Cerebellar nuclear complex (tissue), 1 donor: ENCODE data around the gene SF3B1.
"Not testable (repeated sequence)": the region's sequence is repeated elsewhere in the genome, so short reads cannot be mapped to it uniquely, and the experiment has no call there.

ENCODE experiments used
- DNase-seq, 2 experiments: peaks; one replicate each; lab custom pipeline; 2025; lab: John Stamatoyannopoulos, UW

Gene SF3B1

DNA sequence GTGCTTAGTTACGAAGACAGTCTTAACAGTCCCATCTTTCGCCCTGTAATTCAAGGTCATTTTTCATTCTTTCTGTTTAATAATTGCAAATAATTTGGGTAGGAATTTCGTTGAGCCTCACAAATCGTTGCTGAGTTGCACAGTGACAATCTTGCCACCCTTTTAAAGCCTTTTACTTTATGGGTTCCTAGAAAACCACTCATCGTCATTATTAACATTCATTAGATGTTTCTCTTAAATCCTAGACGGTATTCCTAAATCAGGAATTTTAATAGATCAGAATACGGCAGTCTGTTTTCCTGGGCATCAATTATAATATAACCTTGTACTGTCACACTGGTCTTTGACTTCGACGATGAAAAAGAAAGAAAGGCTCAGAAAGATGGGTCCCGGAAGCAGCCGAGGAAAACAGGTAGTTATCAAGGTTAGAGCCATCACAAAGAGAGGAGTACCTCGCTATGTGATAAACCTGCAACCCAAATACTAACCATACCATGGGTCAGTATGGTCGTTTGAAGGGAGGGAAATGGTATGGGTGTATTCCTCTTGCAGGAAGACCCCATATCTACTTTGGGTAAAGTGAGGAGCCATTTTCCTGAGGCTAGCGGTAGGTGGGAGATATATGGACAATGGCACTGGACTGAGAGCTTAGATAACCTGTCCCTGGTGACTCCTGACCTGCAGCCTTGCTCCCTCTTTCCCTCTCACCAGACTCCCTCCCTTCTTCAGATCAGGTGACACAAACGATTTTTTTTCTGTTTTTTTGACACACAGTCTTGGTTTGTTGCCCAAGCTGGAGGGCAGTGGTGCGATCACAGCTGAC, 981 bp upstream of the SF3B1 start:
- no peak for DNase-seq

DNA sequence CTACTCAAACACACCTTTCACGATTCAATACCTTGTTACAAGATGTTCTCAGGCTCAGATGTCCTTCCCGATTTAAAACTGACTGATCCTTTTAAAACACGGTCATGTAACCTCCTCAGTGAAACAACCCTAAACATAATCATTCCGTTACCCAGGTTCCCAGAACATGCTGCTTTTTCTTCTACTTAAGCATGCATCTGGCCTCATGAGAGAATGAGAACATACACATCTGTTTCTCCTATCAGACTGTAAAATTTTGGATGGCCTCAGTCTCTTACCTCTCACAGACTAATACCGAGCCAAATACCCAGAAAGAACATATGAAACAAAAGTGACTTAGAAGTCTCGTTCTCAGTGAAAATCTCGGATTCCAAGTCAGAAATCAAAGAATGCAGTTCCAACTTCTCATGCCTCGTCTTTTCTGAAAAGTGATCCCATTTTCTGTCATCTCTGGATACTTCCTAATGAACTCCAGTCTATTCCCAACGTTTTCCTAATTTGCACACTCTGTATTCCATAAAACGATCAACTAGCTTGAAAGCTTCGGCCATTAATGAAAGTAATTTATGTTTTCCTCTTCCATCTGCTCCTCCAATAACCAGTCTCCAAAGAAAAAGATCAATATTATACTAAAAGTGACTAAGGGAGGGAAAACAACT, 919 bp downstream of the SF3B1 start:
- DNase-seq, result no peak

DNA sequence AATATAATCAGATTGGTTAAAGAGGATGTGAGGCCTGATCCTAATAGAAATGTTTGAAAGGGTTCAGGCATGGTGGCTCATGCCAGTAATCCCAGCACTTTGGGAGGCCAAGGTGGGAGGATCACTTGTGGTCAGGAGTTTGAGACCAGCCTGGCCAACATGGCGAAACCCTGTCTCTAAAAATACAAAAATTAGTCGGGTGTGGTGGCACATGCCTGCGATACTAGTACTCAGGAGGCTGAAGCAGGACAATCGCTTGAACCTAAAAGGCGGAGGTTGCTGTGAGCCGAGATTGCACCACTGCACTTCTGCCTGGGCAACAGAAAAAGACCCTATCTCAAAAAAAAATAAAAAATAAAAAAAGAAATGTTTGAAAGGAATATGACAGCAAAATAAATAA, 2.3 kb downstream of the SF3B1 start:
- not testable (repeated sequence) for DNase-seq

DNA sequence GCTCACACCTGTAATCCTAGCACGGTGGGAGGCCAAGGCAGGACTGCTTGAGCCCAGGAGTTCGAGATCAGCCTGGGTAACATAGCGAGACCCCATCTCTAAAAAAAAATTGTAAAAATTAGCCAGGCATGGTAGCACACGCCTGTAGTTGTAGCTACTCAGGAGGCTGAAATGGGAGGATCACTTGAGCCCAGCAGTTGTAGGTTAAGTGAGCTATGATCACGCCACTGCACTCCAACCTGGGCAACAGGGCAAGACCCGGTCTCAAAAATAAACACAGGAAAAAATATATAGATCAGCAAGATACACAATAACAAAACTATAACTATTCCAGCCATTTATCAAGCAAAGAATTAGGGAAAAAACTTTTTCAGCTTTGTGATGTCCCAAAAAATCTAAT, 3.0 kb downstream of the SF3B1 start:
- DNase-seq, result no peak

DNA sequence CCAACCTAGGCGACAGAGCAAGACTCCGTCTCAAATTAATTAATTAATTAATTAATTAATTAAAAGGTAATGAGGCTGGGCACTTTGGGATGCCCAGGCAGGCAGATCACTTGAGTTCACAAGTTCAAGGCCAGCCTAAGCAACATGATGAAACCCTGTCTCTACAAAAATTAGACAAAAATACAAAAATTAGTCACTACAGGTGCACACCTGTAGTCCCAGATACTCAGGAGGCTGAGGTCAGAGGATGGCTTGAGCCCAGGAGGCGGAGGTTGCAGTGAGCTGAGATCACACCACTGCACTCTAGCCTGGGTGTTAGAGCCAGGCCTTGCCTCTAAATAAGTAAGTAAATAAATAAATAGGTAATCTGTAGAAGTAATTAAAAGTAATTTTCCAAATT, 6.8 kb downstream of the SF3B1 start:
- DNase-seq, result no peak

DNA sequence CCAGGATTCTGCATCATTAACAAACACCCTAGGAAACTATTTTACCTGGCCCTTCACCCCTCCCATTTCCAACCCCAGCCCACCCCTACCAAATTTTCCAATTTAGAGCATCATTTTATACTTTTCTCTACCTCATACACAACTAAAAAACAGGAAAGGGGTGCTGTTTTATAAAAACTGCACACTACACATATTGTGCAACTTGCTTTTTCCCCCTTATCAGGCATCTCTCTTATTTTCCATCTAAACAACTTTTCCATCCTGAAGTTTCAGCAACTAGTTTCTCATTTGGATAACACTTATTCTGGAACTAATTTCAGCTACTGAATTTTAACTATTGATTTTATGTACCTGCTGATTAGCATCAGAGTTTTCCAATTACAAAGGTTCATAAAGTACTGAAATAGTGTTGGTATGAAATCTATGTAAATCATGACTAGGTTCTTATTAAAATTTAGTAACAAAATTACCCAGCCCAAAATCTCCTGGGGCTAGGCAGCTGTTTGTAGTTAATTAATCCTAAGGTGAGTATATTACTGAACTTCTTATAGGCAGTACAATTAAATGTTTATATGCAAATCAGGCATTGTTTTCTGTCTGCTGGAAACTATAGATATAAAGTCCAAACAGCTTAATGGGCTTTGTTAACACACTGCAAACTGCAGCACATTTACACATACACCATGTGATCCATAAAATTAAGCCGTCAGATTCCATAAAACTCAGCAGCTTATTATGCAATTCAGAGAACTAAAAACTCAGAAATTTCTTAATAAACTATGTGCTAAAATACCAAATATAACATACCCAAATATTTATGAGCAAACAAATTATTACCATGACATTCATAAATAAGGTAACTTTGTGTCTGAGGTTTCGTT, 7.9 kb downstream of the SF3B1 start:
- DNase-seq, result no peak

DNA sequence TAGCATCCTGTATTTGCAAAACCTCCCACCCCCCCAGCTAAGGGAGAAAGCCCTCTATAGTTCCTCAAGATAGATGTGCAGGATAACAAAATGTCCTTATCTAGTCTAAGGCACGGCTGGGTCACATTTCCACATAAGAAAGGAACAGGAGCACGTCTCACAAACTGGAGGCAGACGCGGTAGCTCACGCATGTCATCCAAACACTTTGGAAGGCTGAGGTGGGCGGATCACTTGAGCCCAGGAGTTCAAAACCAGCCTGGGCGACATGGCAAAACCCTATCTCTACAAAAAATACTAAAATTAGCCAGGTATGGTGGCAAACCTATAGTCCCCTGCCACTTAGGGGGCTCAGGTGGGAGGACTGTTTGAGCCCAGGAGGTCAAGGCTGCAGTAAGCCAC, 9.3 kb downstream of the SF3B1 start:
- DNase-seq, result no peak

DNA sequence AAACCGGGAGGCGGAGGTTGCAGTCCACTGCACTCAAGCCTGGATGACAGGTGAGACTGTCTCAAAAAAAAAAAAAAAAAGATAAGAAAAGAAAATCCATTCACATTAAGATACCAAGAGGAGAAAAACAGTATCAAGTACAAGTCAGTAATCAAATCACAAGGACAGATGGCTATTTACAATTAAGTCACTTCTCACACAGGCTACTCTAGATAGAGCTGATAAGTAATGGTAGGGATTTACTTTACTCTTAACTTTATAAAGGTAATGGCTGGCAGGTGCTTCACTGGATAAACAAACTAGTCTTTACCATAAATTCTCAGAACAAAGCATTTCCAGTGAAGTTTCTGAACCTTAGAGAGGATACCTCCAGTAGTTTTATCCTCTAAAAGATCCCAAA, 11.5 kb downstream of the SF3B1 start:
- no peak for DNase-seq

DNA sequence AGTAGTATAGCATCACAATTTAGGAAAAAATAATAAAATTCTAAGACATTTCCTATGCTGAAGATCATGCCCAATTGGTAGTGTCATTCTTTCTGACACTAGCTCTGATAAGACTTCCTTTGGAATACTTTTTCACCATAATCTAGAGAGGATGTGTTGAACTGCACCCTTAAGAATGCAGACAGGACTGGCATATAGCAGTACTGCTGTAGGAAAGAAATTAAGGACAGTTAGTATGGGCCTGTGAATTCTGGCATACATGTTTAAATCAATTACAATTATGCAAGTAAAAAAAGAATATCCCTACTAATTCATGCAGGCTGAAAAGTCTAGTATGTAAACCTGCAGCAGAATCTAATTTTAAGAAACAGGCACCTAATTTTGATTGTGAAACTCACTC, 15.4 kb downstream of the SF3B1 start:
- no peak for DNase-seq

DNA sequence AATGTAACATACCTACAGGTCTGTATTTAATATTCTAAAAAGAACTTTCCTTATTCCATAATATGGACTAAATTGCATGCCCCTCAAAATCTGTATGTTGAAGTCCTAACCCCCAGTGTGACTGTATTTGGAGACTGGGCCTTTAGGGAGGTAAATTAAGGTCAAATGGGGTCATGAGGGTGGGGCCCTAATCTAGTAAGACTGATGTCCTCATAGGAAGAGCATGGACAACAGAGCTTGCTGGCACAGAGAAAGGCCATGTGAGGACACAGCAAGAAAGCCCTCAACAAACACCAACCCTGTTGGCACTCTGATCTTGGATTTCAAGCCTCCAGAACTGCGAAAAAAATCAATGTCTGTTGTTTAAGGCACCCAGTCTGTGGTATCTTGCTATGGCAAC, 18.6 kb downstream of the SF3B1 start:
- DNase-seq, result no peak

DNA sequence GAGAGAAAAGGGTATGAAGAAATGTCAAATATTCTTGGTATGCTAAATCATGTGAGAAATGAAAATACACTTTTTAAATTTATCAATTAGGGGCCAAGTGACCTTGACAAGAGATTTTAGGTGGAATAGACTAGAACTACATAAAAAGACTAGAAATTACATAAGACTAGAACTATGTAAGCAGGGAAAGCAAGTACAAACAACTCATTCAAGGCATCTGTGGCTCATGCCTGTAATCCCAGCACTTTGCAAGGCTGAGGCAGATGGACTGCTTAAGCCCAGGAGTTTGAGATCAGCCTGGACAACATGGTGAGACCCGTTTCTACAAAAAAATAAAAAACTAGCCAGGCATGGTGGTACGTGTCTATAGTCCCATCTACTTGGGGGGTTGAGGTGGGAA, 20.3 kb downstream of the SF3B1 start:
- no peak for DNase-seq

DNA sequence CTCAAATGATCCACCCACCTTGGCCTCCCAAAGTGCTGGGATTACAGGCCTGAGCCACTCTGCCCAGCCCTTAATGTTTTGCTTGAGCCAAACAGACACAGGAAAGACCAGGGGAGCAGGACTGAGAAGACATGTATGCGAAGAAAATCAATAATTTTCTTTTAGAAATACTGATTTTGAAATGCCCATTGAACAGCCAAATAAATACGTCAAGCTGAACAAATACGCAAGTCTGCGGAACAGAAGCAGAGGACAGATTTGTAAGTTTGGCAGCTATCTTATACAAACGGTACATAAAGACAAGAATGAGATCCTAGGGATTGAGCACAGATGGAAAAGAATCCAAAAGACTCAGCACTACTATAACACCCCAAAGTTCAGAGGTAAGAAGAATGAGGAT, 20.8 kb downstream of the SF3B1 start:
- no peak for DNase-seq

DNA sequence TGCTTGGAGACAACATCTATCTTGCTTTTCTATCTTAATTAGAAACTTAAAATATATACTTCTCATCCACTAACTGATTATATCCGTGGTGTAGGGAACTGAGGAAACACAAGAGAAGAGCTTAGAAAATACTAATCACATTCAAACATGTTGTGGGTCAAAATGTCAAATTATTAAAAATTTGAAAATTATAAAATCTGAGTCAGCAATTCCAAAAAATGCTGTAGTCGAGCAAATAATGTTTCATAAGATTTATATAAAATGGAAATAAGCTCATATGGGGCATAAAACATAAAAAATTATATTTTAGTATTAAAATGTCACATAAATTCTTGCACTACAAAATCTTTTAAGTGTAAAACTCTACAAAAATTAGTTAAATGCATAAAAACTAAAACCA, 29.2 kb downstream of the SF3B1 start:
- DNase-seq, result no peak

DNA sequence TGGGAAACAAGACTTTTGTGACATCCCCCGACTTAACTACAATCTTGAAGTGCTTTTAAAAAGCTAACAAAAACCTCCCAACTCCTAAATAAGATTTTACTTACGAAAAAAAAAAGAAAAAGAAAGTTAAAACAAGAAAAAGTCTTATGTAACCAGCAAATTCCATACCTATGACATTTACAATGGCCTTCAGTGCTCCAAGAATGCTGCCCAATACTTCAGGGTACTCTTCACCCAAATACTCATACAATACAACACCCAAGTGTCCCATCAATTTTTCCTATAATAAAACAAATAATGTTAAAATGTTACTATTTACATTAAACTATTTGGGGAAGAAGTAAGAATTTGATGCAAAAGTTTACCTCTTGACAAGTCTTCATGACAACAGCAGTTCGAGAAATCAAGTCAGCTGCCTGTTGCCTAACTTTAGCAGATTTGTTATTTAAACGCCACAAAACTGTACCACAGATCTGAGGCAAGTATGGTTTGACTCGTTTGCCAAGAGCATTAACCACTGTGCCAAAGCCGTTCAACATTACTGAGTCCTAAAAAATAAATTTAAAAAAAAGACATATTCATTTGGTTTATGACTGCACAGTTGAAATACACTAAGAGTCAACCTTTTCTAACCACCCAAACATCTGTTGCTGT, 34.8 kb downstream of the SF3B1 start:
- no peak for DNase-seq

DNA sequence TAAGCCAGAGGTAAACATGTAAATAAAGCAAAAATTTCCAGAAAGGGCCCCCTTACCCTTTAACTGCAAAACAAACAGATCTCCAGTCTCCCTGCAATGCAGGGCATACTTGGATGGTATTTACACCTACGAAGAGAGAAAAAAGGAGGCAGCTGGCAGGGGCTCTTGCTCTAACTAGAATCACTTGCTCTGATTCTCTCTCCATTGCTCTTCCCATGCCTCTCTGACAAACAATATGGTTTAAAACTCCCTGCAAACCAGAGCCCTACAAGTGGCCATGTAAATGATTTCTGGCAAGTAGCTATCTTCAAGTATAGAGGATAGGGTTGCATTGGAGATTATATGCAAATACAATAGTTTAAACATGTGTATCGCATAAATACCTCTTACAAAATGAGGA, 35.9 kb downstream of the SF3B1 start:
- DNase-seq, result no peak

DNA sequence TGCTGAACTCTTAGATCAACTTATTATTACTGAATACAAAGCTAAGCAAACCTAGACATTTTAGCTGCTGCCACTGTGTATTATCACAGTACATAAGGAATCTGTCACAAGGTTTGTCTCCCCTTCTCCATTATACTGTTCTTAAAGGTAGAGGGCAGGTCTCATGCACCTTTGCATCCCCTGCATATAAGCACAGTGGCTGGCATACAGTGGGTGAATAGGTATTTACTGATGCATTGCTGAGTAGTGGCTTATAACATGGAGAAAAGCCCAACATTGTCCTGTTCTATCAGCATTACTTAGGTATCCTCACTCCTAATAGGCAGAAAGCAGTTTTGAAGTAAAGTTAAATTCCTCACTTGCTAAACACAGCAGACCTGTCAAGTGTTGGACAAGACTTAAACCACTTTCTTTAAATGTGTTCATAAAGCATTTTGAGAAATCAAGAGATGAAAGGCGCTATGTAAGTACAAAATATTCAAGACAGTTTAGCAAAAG, 43.6 kb downstream of the SF3B1 start:
- DNase-seq, result no peak

DNA sequence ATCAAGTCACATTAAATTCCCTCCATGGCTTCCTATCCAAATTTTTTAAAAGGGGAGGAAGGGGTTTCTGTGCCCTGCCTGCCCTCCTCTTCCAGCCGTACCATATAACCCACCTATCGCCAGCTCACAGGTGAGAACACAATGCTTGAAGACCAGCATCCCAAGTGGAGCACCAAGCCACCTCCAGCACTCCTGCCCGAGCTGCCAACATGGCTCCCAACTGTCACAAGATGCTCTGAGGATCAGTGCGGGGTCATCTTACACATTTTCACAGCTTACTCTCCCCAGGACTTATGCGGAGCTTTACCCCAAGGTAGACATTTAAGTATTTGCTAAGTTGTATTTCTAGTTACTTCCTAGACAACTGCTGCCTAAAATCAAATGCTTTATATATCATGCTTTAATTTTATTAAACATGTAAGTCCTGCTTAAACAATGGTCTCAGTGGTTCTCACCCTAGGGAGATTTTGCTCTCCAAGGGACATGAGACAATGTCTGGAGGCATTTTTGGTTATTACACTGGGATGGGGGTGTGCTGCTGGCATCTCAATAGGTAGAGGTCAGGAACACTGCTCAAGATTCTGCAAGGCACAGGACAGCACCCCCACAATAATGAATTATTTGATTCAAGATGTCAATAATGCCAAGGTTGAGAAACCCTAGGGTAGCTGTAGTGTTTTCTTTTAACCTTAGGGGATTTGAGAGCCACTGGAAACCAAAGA, 45.8 kb downstream of the SF3B1 start:
- DNase-seq, result no peak

DNA sequence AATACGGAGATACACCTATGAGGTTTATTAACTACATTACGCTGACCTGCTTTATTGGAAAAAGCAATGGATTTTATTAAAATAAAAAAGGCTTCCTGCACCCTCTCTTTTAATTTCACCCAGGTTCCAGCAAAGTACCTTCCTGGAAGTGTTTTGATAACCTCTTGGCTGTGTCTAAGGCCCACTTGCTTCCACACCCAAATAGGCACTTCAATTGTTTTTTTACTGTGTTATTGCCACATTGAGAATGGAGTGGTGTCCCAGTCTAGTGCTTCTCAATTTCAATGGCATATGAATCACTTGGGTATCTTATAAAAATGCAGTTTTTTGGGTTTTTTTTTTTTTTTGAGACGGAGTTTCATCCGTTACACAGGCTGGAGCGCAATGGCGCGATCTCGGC, 47.6 kb downstream of the SF3B1 start:
- DNase-seq, result no peak

DNA sequence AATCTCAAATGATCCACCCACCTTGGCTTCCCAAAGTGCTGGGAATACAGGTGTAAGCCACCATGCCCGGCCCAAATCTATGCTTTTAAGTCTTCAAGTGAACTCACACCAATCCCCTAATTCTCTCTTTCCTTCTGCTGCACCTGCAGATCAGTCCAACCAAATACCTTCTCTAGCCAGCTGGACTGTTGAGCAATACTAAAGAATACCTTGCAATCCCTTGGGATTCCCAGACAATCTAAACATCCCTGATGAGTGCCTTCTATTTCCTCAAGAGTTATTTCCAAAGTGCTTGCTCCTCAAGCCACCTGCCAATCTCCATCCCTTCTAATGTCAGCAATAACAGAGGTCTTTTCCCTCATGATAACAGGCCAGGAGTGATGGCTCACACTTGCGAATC, 48.6 kb downstream of the SF3B1 start:
- no peak for DNase-seq

DNA sequence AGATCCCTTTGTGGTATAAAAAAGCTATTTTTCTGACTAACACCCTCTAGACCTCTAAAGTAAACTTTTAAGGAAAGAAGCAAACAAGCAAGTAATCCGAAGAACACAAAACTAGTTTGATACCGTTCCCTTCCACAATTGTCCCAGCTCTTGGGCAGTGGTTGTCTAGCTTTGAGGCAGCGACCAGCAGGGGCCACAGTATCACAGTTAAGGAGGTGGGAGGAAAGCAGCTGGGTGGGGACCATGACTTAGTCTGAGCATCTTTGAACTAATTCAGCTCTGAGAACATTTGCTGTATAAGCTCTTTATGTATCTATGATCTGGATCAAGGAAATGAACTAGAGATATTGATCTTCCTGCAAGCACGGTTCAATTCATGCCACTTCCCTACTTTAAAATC, 51.0 kb downstream of the SF3B1 start:
- DNase-seq, result no peak

DNA sequence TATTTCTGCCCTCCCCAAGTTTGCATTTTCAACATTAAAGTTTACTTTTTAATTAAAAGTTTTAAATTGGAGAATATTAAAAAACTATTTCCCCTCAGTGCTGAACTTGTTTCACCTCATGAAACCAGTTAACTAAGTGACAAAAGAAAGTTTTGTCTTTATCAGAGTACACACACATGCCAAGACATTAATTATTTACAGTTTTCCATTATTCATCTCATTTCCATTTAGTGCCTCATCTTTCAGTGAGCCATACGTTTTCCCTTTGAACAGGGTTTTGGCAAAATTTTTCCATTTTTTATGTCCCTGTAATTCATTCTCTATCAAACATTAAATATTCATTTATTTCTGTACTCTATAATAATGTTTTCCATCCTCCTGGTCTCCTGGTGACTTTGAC, 53.2 kb downstream of the SF3B1 start:
- no peak for DNase-seq
